Duodenal mucosa (tissue), 2 donors: ENCODE results near the gene EXT2.

Experiments used
- H3K27ac ChIP-seq: one replicate; pipeline ENCODE4 v1.7.0; 2013; ENCODE audit warnings: low read depth, low read length
- H3K27me3 ChIP-seq, 2 donors: one replicate each; pipeline ENCODE4 v1.7.0; 2013; ENCODE audit warnings: low read length in 2 of 2, control low read depth in 1 of 2; ENCODE audit not compliant: insufficient read depth in 2 of 2, control insufficient read depth in 1 of 2
- H3K36me3 ChIP-seq, 2 donors: one replicate each; pipeline ENCODE4 v1.7.0; 2013; ENCODE audit warnings: low read length in 2 of 2, control low read depth in 1 of 2; ENCODE audit not compliant: insufficient read depth in 2 of 2, control insufficient read depth in 1 of 2
- H3K4me1 ChIP-seq, 2 donors: one replicate each; pipeline ENCODE4 v1.7.0; 2013; ENCODE audit warnings: low read length in 2 of 2, control low read depth in 1 of 2; ENCODE audit not compliant: insufficient read depth in 2 of 2, control insufficient read depth in 1 of 2
- H3K4me3 ChIP-seq, 2 donors: one replicate each; pipeline ENCODE4 v1.7.0; 2013; ENCODE audit warnings: low read length in 2 of 2, low read depth in 1 of 2
- H3K9ac ChIP-seq, 2 donors: one replicate each; pipeline ENCODE4 v1.7.0; 2013; ENCODE audit warnings: low read length in 2 of 2, low read depth in 1 of 2
- H3K9me3 ChIP-seq, 2 donors: one replicate each; pipeline ENCODE4 v1.7.0; 2013; ENCODE audit warnings: low read length in 2 of 2, control low read depth in 1 of 2; ENCODE audit not compliant: control insufficient read depth in 1 of 2

EXT2 gene

DNA sequence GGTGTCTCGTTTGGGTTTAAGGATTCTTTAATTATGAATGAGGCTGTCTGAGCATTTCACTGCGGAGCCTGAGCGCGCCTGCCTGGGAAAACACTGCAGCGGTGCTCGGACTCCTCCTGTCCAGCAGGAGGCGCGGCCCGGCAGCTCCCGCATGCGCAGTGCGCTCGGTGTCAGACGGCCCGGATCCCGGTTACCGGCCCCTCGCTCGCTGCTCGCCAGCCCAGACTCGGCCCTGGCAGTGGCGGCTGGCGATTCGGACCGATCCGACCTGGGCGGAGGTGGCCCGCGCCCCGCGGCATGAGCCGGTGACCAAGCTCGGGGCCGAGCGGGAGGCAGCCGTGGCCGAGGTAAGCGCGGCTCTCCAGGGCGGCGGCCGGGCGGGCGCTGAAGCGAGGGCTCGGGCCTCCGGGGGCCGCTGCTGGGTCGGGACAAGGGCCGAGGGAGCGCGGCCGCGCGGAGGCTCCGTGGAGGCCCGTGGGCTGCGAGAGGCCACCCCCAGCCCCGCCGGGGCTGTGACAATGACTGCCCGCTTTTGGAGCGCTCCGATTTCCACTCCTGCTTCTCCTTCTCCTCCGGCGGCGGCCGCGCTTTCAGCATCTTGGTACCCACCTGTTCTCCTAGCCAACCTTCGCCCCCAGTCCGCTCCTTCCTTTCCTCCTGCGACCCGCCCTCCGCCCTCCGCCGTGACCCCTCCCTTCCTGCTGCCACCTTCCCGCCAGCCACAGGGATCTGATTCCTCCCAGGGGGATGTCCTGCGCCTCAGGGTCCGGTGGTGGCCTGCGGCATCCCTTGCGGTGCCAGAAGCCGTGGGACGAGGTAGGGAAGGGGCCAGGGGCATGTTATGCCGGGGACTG lies at the start of gene EXT2:
Gene EXT2 (plus strand): TSS at position 173 of the 854 bp plus-strand sequence. CDS start 12,035 bp downstream, outside the sequence.
- peak within 1 kb of the TSS; percentile 75 to 83 for H3K4me3 ChIP-seq
- H3K27ac ChIP-seq = peak within 1 kb of the TSS; percentile 54
- H3K27me3 ChIP-seq = no peaks in the 10 kb centered on the region
- peak within 1 kb of the TSS; percentile 58 to 71 for H3K9ac ChIP-seq
- H3K36me3 ChIP-seq = peaks cover 0 to 4% of the 10 kb centered on the region in 2 donors
- H3K4me1 ChIP-seq = peaks cover 7 to 9% of the 10 kb centered on the region in 2 donors
- H3K9me3 ChIP-seq = no peaks in the 10 kb centered on the region

- H3K4me3 ChIP-seq = no peak overlapping the region
- H3K36me3 ChIP-seq = no peaks in the 10 kb centered on the region
- no peak overlapping the region for H3K9ac ChIP-seq
- no peaks in the 10 kb centered on the region for H3K4me1 ChIP-seq
- H3K27ac ChIP-seq = no peak overlapping the region
- no peaks in the 10 kb centered on the region for H3K27me3 ChIP-seq
- H3K9me3 ChIP-seq = no peaks in the 10 kb centered on the region
Observed at GRCh38 chr11:44046182-44046581, 49.3 kb upstream of the EXT2 start.

GRCh38 chr11:44047298-44047697 lies 48.2 kb upstream of the EXT2 start:
- Histone ChIP-seq H3K36me3 (no peaks in the 10 kb centered on the region), H3K27me3 (no peaks in the 10 kb centered on the region), H3K9ac (no peak overlapping the region), H3K4me3 (no peak overlapping the region), H3K4me1 (no peaks in the 10 kb centered on the region), H3K27ac (no peak overlapping the region), H3K9me3 (no peaks in the 10 kb centered on the region)

DNA sequence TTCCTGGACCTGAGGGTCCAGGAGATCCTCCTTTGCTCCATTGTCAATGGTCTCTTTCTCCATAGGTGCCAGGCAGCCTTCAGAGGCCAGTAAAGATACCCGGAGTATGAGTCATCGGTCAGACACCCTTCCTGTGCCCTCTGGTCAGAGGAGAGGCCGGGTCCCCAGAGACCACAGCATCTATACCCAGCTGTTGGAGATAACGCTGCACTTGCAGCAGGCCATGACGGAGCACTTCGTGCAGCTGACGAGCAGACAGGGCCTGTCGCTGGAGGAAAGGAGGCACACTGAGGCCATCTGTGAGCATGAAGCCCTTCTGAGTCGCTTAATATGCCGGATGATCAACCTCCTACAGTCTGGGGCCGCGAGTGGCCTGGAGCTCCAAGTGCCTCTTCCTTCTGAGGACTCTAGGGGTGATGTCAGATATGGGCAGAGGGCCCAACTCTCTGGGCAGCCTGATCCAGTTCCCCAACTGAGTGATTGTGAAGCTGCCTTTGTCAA lies 47.5 kb upstream of the EXT2 start, which contains the start of gene ACCSL:
Gene ACCSL (plus strand): TSS at position 51 of the 501 bp plus-strand sequence. CDS start 56 bp downstream, at position 107.
- Histone ChIP-seq H3K9me3 (no peaks in the 10 kb centered on the region), H3K27me3 (no peaks in the 10 kb centered on the region), H3K27ac (no peak within 1 kb of the TSS), H3K4me1 (no peaks in the 10 kb centered on the region), H3K9ac (no peak within 1 kb of the TSS), H3K4me3 (no peak within 1 kb of the TSS), H3K36me3 (no peaks in the 10 kb centered on the region)

DNA sequence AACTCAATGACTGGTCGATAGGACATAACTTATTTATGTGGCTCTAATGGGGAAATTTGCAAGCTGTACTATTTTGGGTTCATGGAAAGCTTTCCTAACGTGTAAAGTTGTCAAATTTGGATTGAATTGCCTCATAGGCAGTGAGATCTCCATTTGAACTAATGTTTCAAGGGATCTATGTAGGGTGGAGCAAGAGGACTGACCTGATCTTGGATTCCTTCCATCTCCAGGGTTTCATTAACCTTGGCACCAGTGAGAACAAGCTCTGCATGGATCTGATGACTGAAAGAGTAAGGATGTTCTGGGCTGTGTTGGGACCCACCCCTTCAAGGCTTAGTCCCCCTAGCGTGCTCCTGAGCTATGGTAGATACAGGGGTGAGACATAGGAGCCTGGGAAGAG lies 45.6 kb upstream of the EXT2 start:
- H3K27me3 ChIP-seq = no peaks in the 10 kb centered on the region
- H3K4me1 ChIP-seq = no peaks in the 10 kb centered on the region
- no peaks in the 10 kb centered on the region for H3K9me3 ChIP-seq
- H3K9ac ChIP-seq = no peak overlapping the region
- H3K27ac ChIP-seq = no peak overlapping the region
- H3K36me3 ChIP-seq = no peaks in the 10 kb centered on the region
- no peak overlapping the region for H3K4me3 ChIP-seq

DNA sequence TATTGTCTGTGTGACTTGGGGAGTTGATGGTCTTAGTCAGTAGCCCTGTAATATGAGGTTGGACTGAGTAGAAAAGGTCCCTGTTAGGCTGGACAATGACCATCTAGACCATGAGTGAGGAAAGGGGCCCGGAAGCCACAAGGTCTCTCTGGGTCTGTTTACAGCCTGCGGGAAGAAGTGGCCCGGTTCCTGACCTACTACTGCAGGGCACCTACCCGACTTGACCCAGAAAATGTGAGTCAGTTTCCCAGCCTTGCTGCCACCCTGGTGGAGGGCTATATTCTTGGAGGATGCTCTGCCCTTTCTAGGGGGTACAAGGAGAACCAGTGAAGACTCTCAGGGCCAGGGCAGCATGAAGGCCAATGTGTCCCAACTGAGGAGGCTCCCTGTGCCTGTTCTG lies 44.3 kb upstream of the EXT2 start:
- H3K4me1 ChIP-seq = no peaks in the 10 kb centered on the region
- no peak overlapping the region for H3K4me3 ChIP-seq
- no peaks in the 10 kb centered on the region for H3K9me3 ChIP-seq
- no peak overlapping the region for H3K27ac ChIP-seq
- no peak overlapping the region for H3K9ac ChIP-seq
- H3K36me3 ChIP-seq = no peaks in the 10 kb centered on the region
- H3K27me3 ChIP-seq = no peaks in the 10 kb centered on the region

DNA sequence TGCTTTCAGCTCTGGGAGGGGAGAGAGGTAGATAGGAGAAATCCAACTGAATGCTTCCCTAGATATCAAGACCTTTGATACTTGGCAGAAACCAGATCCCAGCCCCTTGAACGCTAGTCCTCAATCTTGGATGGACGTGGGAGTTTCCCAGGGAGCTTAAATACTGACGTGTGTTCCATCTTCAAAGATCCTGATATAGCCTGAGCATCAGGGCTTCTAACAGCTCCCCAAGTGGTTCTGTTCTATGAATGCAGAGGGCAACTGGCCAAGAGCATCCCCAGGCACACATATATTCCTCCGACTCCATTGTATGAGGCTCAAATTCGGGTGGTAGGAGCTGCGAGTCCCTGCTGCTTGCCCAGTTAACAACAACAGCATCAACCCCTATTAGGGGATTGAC lies 38.1 kb upstream of the EXT2 start:
- Histone ChIP-seq H3K9me3 (no peaks in the 10 kb centered on the region), H3K4me3 (no peak overlapping the region), H3K27ac (no peak overlapping the region), H3K27me3 (no peaks in the 10 kb centered on the region), H3K4me1 (no peaks in the 10 kb centered on the region), H3K36me3 (no peaks in the 10 kb centered on the region), H3K9ac (no peak overlapping the region)

GRCh38 chr11:44058275-44058674 lies 37.2 kb upstream of the EXT2 start:
- Histone ChIP-seq H3K9ac (no peak overlapping the region), H3K27me3 (no peaks in the 10 kb centered on the region), H3K4me1 (no peaks in the 10 kb centered on the region), H3K27ac (no peak overlapping the region), H3K4me3 (no peak overlapping the region), H3K36me3 (no peaks in the 10 kb centered on the region), H3K9me3 (no peaks in the 10 kb centered on the region)

DNA sequence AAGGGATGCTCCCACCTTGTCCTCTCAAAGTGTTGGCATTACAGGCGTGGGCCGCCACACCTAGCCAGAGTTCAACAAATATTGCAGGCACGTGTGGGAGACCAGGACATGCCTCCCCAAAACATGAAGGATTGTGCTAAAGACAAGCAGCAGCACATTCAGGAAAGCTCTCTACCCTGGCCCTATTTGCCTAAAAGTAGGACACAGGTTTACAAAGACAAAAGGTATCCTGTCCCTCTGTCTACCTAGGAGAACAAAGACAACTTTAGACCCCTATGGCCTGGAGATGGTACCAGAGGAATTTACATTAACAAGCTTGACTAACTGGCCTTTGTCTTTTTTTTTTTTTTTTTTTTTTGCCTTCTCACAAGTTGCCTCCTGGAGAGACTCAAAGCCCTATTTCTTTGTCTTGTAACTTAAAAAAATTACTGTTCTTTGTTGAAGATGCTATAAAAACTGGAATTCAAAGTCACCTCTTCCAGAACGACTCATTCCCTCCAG lies 30.3 kb upstream of the EXT2 start:
- Histone ChIP-seq H3K36me3 (no peaks in the 10 kb centered on the region), H3K4me1 (peaks cover 11 to 15% of the 10 kb centered on the region in 2 donors), H3K27ac (no peak overlapping the region), H3K27me3 (no peaks in the 10 kb centered on the region), H3K9ac (peak overlapping the region; percentile 86 to 91), H3K4me3 (peak overlapping the region; percentile 94 to 98), H3K9me3 (no peaks in the 10 kb centered on the region)
